Measurements from ENCODE around the gene PODNL1. TPM values are rescaled to one million over a fixed set of nuclear protein-coding genes. Genes with fewer than 3 reads are reported as not detected.

PODNL1 gene
- total RNA-seq, 4 donors from 2014 or later = not detected

DNA sequence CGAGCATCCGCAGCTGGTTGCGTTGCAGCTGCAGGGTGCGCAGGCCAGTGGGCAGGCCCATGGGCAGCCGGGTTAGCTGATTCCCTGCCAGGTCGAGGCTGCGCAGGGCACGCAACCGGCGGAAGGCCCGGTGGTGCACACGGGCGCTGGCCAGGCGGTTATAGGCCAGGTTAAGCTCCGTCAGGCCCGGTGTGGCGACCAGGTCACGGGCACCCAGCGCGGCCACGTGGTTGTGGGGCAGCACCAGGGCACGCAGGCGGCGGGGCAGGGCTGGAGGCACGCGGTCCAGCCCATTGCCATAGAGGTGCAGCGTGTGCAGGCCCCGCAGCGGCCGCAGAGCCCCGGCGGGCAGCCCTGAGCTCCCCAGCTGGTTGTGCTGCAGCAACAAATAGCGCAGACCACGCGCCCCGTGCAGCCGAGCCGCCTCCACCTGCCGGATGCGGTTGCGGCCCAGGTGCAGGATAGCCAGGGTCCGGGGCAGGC lies 5.3 kb downstream of the PODNL1 start:
- no peak for DNase-seq (ENCODE audit: low spot score)
- TF ChIP-seq, protein P1, sequence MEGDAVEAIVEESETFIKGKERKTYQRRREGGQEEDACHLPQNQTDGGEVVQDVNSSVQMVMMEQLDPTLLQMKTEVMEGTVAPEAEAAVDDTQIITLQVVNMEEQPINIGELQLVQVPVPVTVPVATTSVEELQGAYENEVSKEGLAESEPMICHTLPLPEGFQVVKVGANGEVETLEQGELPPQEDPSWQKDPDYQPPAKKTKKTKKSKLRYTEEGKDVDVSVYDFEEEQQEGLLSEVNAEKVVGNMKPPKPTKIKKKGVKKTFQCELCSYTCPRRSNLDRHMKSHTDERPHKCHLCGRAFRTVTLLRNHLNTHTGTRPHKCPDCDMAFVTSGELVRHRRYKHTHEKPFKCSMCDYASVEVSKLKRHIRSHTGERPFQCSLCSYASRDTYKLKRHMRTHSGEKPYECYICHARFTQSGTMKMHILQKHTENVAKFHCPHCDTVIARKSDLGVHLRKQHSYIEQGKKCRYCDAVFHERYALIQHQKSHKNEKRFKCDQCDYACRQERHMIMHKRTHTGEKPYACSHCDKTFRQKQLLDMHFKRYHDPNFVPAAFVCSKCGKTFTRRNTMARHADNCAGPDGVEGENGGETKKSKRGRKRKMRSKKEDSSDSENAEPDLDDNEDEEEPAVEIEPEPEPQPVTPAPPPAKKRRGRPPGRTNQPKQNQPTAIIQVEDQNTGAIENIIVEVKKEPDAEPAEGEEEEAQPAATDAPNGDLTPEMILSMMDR (IDR thresholded peaks at IDR 0.05) = no peak
- ATAC-seq (ENCODE audit: low FRiP score) = no peak

DNA sequence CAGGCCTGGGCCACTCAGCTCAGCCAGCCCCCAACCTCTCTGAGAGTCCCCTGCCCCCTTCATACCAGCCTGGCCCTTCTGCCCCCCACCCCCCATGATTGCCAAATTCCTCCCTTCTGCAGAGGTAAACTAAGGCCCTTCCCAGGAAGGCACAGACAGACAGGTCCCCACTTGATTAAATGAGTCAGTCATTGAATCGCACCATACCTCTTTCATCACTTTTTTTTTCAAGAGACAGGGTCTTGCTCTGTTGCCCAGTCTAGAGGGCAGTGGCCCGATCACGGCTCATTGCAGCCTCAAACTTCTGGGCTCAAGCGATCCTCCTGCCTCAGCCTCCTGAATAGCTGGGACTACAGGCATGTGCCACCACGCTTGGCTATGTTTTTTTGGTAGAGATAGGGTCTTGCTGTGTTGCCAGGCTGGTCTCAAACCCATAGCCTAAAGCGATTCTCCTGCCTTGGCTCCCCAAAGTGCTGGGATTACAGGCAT lies 6.0 kb downstream of the PODNL1 start:
- no peak for ATAC-seq (ENCODE audit: low FRiP score)
- TF ChIP-seq, protein P1 (IDR thresholded peaks at IDR 0.05) = no peak
- no peak for DNase-seq (ENCODE audit: low spot score)

DNA sequence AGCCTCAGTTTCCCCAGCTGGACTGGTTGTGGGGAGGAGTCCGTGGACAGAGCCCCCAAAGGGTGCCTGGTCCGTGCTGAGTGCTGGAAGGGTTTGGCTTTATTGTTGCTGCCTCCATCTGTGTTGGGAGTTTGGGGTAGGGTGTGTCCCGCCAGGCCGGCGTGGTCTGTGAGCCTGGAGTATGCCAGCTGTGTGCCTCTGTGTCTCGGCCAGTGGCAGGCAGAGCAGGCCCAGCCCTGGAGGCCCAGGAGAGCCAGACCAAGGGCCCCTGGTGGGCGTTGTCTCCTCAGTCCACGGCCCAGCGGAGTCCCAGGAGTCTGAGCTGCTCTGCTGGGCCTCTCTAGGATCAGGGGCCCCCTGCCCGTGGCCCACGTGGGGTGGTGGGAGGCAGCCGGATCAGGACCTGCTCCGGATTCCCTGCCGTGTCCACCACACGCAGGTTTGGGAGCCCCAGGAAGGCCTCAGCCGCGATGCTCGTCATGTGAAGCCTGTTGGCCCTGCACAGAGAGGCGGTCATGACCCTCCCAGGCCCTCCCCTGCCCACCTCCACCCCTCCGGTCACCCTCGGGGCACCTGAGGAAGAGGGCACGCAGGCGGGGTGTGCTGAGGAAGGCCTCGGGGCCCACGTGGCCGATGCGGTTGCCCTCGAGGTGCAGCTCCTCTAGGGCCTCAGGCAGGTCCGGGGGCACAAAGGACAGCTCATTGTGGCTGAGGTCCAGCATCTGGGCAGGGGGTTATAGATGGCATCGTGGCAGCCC lies 6.6 kb downstream of the PODNL1 start:
- ATAC-seq (ENCODE audit: low FRiP score) (no peak), DNase-seq (ENCODE audit: low spot score) (no peak)
- TF ChIP-seq, protein P1 (IDR thresholded peaks at IDR 0.05) = no peak

- TF ChIP-seq, protein P1 (IDR thresholded peaks at IDR 0.05) = no peak
- ATAC-seq (ENCODE audit: low FRiP score) = no peak
Observed at GRCh38 chr19:13930402-13930801, 7.8 kb downstream of the PODNL1 start.

GRCh38 chr19:13929956-13930355 lies 8.3 kb downstream of the PODNL1 start:
- DNase-seq (ENCODE audit: low spot score) (no peak), ATAC-seq (ENCODE audit: low FRiP score) (no peak)
- TF ChIP-seq, protein P1 (IDR thresholded peaks at IDR 0.05) = no peak

More at GRCh38 chr19:13930402-13930801, 7.8 kb downstream of the PODNL1 start:
- DNase-seq (ENCODE audit: low spot score) = no peak

DNA sequence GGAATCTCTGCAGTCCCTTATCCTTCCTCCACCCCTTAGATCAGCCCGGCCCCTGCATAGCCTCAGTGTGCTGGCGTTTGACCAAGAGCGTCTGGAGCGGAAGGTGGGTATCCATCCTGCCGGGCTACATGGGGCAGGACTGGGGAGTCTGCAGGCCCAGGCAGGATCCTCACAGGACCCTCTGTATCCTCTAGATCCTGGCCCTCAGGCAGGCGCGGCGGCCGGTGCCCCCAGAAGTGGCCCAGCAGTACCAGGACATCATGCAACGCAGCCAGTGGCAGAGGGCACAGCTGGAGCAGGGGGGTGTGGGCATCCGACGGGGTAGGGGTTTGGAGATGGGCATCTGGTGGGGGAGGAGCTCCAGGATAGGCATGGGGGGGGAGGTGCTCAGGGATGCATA lies 8.9 kb downstream of the PODNL1 start:
- TF ChIP-seq, protein P1 (IDR thresholded peaks at IDR 0.05) = no peak
- no peak for ATAC-seq (ENCODE audit: low FRiP score)
- DNase-seq (ENCODE audit: low spot score) = no peak

GRCh38 chr19:13926715-13927114 lies 11.5 kb downstream of the PODNL1 start:
- TF ChIP-seq, protein P1 (IDR thresholded peaks at IDR 0.05) = no peak
- no peak for DNase-seq (ENCODE audit: low spot score)
- no peak for ATAC-seq (ENCODE audit: low FRiP score)

Measured in omental fat pad (tissue), 4 donors.